Panc1 (cell line): ENCODE measurements around the gene MINDY4. TPM values are rescaled to one million over a fixed set of nuclear protein-coding genes. Genes with fewer than 3 reads are reported as not detected.

Source experiments
- ATAC-seq: fragments of 200-7000 bp; cut with Tn5 transposase; 2 replicates; pipeline ENCODE4 v1.9.1; 2020; ENCODE audit warnings: mild to moderate bottlenecking, moderate library complexity
- BruUV-seq: library from RNA; stranded (reverse); fragments of 400-500 nt; replicated peaks from 2 replicates; lab custom pipeline; 2021; lab: Mats Ljungman, UMichigan
- CTCF ChIA-PET: fragments of 300-600 bp; sonication (Branson Sonifier 250); formaldehyde crosslinking; loops from one replicate; lab custom pipeline; 2022; ENCODE audit warnings: antibody characterized with exemption; lab: Charles Lee
- POLR2A ChIA-PET: fragments of 300-600 bp; sonication (Branson Sonifier 250); formaldehyde crosslinking; loops from one replicate; lab custom pipeline; 2022; ENCODE audit warnings: antibody characterized with exemption; lab: Charles Lee
- DNase-seq: peaks from one replicate; pipeline ENCODE4 v3.0.0-alpha.2; 2010; ENCODE audit warnings: low read depth, low spot score
- H3K27ac ChIP-seq: 2 replicates; pipeline ENCODE4 v1.5.1; 2011; ENCODE audit warnings: mild to moderate bottlenecking, low read length, inconsistent platforms
- H3K27me3 ChIP-seq: fragments of 200-500 bp; sonication (Bioruptor generic); 2 replicates; pipeline ENCODE4 v1.6.0; 2014; ENCODE audit warnings: low read length, inconsistent platforms; ENCODE audit not compliant: control insufficient read depth, insufficient read depth
- H3K36me3 ChIP-seq: fragments of 200-500 bp; sonication (Bioruptor generic); 2 replicates; pipeline ENCODE4 v1.5.1; 2014; ENCODE audit warnings: inconsistent platforms, mild to moderate bottlenecking, low read length, moderate library complexity; ENCODE audit not compliant: control insufficient read depth, insufficient read depth
- H3K4me1 ChIP-seq: 2 replicates; pipeline ENCODE4 v1.5.1; 2011; ENCODE audit warnings: inconsistent platforms, mild to moderate bottlenecking, low read length, moderate library complexity; ENCODE audit not compliant: control insufficient read depth, insufficient read depth
- H3K4me3 ChIP-seq, 2 experiments: 2 replicates each; pipeline ENCODE4 v1.5.1; 2011 to 2012; ENCODE audit warnings: low read depth in 2 of 2, low read length in 2 of 2, mild to moderate bottlenecking in 2 of 2, inconsistent platforms in 1 of 2, moderate library complexity in 1 of 2
- H3K9me3 ChIP-seq: fragments of 200-500 bp; sonication (Bioruptor generic); 2 replicates; pipeline ENCODE4 v1.5.1; 2014; ENCODE audit warnings: low read depth, mild to moderate bottlenecking, inconsistent platforms, low read length, moderate library complexity; ENCODE audit not compliant: control insufficient read depth, insufficient read depth
- POLR2AphosphoS5 ChIP-seq: IDR thresholded peaks from 2 replicates; pipeline ENCODE4 v1.6.1; 2012; ENCODE audit warnings: mild to moderate bottlenecking, low read depth, low read length, moderate library complexity
- SIN3A ChIP-seq: IDR thresholded peaks from 2 replicates; pipeline ENCODE4 v1.6.1; 2012; ENCODE audit warnings: low read depth, mild to moderate bottlenecking, low read length, moderate library complexity, borderline replicate concordance; ENCODE audit not compliant: insufficient read depth
- TCF7L2 ChIP-seq: IDR thresholded peaks from 2 replicates; pipeline ENCODE4 v1.6.1; 2011; ENCODE audit warnings: mild to moderate bottlenecking, low read depth, low read length, inconsistent platforms
- in situ Hi-C: cut with HindIII; loops from 2 replicates; pipeline ENCODE4 v1.10.0; 2016; ENCODE audit warnings: low sequenced_read_pairs, low pct_unique_long_range_greater_than_20kb
- intact Hi-C: fragments of 100-400 bp; cut with micrococcal nuclease; formaldehyde crosslinking; loops from one replicate; pipeline ENCODE4 v1.10.0; 2022; ENCODE audit not compliant: unreplicated experiment
- total RNA-seq: library from RNA; stranded (reverse); gene quantifications from one replicate; pipeline ENCODE4 v1.2.1, GENCODE V29; 2021; ENCODE audit not compliant: unreplicated experiment
- TF ChIP-seq, protein P1 (sequence below), 2 experiments: IDR thresholded peaks; 2 replicates each; pipeline ENCODE4 v1.6.1; 2011 to 2012; ENCODE audit warnings: low read depth in 2 of 2, control low read depth in 1 of 2, low read length in 1 of 2, mild to moderate bottlenecking in 1 of 2, moderate library complexity in 1 of 2; ENCODE audit not compliant: insufficient read depth in 1 of 2
- TF ChIP-seq, protein P2 (sequence below): fragments of 450-650 bp; IDR thresholded peaks from 2 replicates; pipeline ENCODE4 v1.5.1; 2017; ENCODE audit warnings: mild to moderate bottlenecking

Gene MINDY4
- total RNA-seq, 1 experiment from 2014 or later = 6.2 TPM

DNA sequence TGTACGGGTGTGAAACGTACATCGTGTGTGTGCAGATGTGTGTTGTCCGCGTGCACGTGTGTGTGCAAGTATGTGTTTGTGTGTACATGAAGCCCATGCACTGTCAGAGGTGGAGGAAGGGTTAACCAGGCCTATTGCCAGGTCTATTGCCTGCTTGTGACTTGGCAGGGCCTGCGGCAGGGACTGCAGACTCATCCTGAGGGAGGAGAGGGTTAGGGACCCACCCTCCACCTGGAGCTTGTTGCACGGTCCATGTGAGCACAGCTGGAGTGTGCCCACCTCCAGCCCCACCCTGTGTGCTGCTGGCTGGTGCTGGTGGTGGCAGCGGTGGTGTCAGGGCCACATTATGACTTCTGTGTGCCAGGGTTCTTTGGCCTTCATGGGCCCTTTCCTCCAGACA, 133.3 kb downstream of the MINDY4 start:
- intact Hi-C loops = loop anchor here (10.0 kb wide), 1 partner anchor 100 kb away; no protein-coding TSS in a partner anchor
- Histone ChIP-seq H3K9me3 (no peaks in the 10 kb centered on the region), H3K4me1 (no peaks in the 10 kb centered on the region), H3K36me3 (no peaks in the 10 kb centered on the region), H3K27me3 (no peaks in the 10 kb centered on the region), H3K27ac (no peak overlapping the region), H3K4me3 (no peak overlapping the region)
- BruUV-seq = no TSS peak
- ATAC-seq (no peak), DNase-seq (no peak)
- ChIA-PET CTCF (no interaction called here), POLR2A (no interaction called here)
- in situ Hi-C loops = no loop called here
- no peak for TF ChIP-seq POLR2AphosphoS5

DNA sequence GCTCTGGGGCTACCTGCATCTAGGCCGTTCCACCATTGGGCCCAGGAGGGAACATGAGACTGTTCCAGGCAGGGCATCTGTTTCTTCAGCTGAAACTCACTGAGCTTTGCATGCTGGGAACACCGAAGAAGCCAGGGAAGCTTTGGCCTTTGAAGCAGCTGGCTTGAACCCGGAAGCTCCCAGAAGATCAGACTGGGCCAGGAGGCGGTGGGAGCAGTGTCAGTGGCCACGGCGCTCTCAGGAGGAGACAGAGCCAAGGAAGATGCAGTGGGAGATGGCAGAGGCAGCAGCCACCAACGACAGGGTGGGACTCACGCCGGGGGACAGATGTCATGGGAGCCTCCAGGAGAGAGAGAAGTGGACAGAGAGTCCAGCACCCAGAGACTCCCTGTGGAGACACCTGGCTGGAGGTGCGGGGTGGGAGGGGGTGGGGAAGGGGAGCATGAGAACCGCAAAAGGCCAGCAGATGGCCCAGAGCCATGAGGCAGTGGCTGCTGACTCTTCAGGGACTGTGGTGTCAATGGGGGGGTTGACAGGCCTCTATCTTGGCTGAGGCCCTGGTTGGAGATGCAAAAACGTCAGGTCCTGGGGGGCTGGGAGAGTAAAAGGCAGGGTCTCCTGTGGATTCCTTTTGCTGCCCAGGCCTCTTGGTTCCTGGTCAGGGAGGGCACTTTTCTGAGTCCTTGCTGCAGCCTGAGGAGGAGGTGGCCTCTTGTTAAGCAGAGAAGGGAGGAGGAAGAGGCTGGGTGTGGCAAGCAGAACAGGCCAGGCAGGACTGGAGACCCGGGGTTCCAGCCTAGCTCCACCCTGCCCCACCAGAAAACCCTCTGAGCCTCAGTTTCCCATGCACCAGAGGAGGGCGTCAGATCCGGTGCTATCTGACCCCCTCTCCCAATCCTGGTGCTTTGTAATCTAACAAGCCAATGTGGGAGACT, 134.1 kb downstream of the MINDY4 start:
- Histone ChIP-seq H3K36me3 (no peaks in the 10 kb centered on the region), H3K4me1 (no peaks in the 10 kb centered on the region), H3K27ac (no peak overlapping the region), H3K27me3 (no peaks in the 10 kb centered on the region), H3K4me3 (no peak overlapping the region), H3K9me3 (no peaks in the 10 kb centered on the region)
- ChIA-PET CTCF (interaction anchor here (0.6 kb wide), 1 partner anchor 25 kb away, joined by 3 read pairs; no protein-coding TSS in a partner anchor), POLR2A (no interaction called here)
- in situ Hi-C loops (no loop called here), intact Hi-C loops (loop anchor here (10.0 kb wide), 1 partner anchor 101 kb away; no protein-coding TSS in a partner anchor)
- ATAC-seq (no peak), DNase-seq (no peak)
- BruUV-seq = no TSS peak
- TF ChIP-seq POLR2AphosphoS5 (no peak), SIN3A (no peak), TCF7L2 (no peak)
- TF ChIP-seq, protein P1, sequence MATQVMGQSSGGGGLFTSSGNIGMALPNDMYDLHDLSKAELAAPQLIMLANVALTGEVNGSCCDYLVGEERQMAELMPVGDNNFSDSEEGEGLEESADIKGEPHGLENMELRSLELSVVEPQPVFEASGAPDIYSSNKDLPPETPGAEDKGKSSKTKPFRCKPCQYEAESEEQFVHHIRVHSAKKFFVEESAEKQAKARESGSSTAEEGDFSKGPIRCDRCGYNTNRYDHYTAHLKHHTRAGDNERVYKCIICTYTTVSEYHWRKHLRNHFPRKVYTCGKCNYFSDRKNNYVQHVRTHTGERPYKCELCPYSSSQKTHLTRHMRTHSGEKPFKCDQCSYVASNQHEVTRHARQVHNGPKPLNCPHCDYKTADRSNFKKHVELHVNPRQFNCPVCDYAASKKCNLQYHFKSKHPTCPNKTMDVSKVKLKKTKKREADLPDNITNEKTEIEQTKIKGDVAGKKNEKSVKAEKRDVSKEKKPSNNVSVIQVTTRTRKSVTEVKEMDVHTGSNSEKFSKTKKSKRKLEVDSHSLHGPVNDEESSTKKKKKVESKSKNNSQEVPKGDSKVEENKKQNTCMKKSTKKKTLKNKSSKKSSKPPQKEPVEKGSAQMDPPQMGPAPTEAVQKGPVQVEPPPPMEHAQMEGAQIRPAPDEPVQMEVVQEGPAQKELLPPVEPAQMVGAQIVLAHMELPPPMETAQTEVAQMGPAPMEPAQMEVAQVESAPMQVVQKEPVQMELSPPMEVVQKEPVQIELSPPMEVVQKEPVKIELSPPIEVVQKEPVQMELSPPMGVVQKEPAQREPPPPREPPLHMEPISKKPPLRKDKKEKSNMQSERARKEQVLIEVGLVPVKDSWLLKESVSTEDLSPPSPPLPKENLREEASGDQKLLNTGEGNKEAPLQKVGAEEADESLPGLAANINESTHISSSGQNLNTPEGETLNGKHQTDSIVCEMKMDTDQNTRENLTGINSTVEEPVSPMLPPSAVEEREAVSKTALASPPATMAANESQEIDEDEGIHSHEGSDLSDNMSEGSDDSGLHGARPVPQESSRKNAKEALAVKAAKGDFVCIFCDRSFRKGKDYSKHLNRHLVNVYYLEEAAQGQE (IDR thresholded peaks at IDR 0.05; ENCODE audit: insufficient read depth in 1 of 2, low read depth in 2 of 2, low read length in 1 of 2) = no peak
- TF ChIP-seq, protein P2, sequence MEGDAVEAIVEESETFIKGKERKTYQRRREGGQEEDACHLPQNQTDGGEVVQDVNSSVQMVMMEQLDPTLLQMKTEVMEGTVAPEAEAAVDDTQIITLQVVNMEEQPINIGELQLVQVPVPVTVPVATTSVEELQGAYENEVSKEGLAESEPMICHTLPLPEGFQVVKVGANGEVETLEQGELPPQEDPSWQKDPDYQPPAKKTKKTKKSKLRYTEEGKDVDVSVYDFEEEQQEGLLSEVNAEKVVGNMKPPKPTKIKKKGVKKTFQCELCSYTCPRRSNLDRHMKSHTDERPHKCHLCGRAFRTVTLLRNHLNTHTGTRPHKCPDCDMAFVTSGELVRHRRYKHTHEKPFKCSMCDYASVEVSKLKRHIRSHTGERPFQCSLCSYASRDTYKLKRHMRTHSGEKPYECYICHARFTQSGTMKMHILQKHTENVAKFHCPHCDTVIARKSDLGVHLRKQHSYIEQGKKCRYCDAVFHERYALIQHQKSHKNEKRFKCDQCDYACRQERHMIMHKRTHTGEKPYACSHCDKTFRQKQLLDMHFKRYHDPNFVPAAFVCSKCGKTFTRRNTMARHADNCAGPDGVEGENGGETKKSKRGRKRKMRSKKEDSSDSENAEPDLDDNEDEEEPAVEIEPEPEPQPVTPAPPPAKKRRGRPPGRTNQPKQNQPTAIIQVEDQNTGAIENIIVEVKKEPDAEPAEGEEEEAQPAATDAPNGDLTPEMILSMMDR = no peak

DNA sequence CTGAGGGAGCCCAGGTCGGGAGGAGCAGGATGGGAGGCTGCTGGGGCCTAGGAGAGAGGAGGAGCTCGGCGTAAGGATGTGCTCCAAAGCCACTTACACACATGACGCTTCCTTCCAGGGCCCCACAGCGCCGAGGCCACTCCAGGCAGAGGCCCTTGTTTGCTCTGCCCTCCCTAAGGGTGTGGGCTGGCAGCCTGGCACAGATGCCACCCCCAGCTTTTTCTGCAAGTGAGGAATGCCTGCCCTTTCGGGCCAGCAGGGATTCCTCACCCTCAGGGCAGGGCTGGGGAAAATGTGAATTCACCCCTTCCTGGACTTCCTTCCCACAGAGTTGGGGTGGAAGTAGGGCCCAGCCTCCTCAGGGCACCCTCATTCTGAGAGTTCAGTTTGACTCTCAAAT, 134.8 kb downstream of the MINDY4 start:
- POLR2A ChIA-PET = no interaction called here
- intact Hi-C loops = loop anchor here (10.0 kb wide), 1 partner anchor 101 kb away; no protein-coding TSS in a partner anchor

More for the DNA sequence above, 134.8 kb downstream of the MINDY4 start:
- no peak for TF ChIP-seq POLR2AphosphoS5
- H3K36me3 ChIP-seq = no peaks in the 10 kb centered on the region
- ATAC-seq (no peak), DNase-seq (no peak)
- in situ Hi-C loops = no loop called here
- H3K9me3 ChIP-seq = no peaks in the 10 kb centered on the region
- CTCF ChIA-PET = interaction anchor here (0.6 kb wide), 1 partner anchor 24 kb away, joined by 3 read pairs; no protein-coding TSS in a partner anchor
- H3K4me1 ChIP-seq = no peaks in the 10 kb centered on the region
- H3K27me3 ChIP-seq = no peaks in the 10 kb centered on the region
- no TSS peak for BruUV-seq
- H3K27ac ChIP-seq = no peak overlapping the region
- no peak overlapping the region for H3K4me3 ChIP-seq
